CD4-positive, alpha-beta T cell treated with Interleukin-12 subunit alpha and Interleukin-12 subunit beta, for 1 hour (primary cell): ENCODE results near the gene TMED7.

Experiments
- DNase-seq: peaks from one replicate; pipeline ENCODE4 v3.0.0-alpha.2; 2020

TMED7 gene

DNA sequence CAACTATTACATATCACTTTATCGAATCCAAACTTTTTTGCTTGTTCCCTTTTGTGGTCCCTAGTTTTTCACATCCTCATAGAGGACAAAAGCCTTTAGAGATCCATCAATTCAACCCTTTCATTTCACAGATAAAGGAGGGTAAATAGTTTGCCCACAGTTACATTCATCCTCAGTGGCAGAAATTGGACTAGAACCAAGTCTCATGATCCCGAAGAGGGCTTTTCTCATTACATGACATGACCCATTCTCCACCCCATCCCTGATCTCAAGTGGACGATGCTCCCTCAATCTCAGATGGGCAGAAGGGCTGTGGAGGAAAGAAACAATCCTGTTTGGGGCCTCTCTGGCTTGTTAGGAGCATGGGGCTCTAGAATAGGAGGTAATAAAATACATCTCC is 46.6 kb downstream of the TMED7 start:
- DNase-seq, result no peak

- no peak for DNase-seq
Observed at GRCh38 chr5:115578657-115579056, 47.2 kb downstream of the TMED7 start.

GRCh38 chr5:115577741-115578140 is 48.1 kb downstream of the TMED7 start:
- no peak for DNase-seq

DNA sequence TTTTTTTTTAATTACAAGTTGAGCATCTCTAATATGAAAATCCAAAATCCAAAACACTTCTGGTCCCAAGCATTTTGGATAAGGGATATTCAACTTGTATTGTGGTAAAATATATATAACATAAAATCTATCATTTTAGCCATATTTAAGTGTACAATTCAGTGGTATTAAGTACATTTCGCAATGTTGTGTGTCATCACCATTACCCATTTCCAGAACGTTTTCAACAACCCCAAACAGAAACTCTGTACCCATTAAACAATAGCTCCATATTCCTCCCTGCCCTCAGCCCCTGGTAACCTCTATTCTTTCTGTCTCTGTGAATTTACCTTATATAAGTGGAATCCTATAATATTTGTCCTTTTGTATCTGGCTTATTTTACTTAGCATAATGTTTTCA is 48.5 kb downstream of the TMED7 start:
- DNase-seq, result no peak

DNA sequence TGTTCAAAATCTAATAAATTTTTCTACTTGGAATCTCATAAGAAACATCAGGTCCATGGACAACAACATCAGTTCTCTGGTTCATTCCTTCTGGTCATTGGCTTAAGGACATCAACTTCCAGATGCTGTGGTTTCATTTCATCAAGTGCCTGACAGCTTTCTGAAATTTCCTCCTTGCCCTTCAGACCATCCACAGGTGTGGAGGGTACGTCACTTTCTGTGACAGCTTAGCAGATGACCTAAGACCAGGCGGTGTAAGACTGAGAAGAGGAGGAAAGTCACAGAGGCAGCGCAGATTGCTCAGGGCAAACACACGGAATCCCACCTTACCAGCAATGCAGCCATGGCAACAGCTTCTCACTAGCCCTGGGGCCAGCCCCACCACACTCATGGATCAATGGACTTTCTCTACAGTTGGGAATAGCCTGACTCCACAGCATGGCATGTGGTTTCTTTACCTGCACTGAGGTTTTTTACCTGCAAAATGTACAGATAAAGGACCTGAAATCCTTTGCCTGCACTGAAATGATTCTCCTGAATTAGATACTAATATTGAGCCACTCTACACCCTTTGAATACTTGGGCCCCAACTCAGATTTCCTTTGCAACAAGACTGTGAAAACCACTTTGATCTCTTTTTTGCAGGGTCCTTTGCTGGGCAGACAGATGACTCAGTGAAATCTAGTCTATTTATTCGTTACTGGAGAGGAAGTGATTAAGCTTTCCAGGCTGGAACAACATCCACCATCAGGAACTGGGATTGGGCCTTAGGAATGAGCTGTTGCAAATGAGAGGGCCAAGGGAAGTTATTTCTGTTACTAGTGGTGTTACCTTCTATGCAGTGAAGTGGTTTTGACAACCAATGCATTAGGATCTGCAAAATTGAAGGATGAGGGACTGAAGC is 50.4 kb downstream of the TMED7 start:
- DNase-seq, result no peak

DNA sequence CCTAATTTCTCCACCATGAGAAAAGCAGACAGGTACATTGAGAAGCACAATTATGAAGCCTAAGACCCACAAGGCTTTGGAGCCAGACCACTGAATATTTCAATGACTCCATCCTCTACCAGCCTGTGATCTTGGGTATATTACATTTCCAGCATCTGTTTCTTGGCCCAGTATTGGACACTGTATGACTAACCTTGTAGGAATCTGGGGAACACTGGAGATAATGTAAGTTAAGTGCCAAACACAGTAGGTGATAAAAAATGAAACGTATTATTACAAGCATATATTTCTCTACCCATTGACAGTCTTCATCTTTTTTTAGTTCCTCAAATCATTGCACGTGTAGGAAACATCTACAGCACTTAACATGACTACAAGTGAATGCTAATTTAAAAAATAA is 52.7 kb downstream of the TMED7 start:
- DNase-seq, result no peak

GRCh38 chr5:115571441-115571878 is 54.4 kb downstream of the TMED7 start:
- DNase-seq, result no peak

GRCh38 chr5:115568668-115569067 is 57.2 kb downstream of the TMED7 start:
- DNase-seq, result no peak

- no peak for DNase-seq
Observed at GRCh38 chr5:115565233-115565632, 60.6 kb downstream of the TMED7 start.
